Panc1 (cell line): Measurements from ENCODE around the gene GALNT9. TPM values are rescaled to one million over a fixed set of nuclear protein-coding genes. Genes with fewer than 3 reads are reported as not detected.

Source experiments
- ATAC-seq: fragments of 200-7000 bp; cut with Tn5 transposase; 2 replicates; pipeline ENCODE4 v1.9.1; 2020; ENCODE audit warnings: mild to moderate bottlenecking, moderate library complexity
- BruUV-seq: library from RNA; stranded (reverse); fragments of 400-500 nt; replicated peaks from 2 replicates; lab custom pipeline; 2021; lab: Mats Ljungman, UMichigan
- CTCF ChIA-PET: fragments of 300-600 bp; sonication (Branson Sonifier 250); formaldehyde crosslinking; loops from one replicate; lab custom pipeline; 2022; ENCODE audit warnings: antibody characterized with exemption; lab: Charles Lee
- POLR2A ChIA-PET: fragments of 300-600 bp; sonication (Branson Sonifier 250); formaldehyde crosslinking; loops from one replicate; lab custom pipeline; 2022; ENCODE audit warnings: antibody characterized with exemption; lab: Charles Lee
- DNase-seq: peaks from one replicate; pipeline ENCODE4 v3.0.0-alpha.2; 2010; ENCODE audit warnings: low read depth, low spot score
- H3K27ac ChIP-seq: 2 replicates; pipeline ENCODE4 v1.5.1; 2011; ENCODE audit warnings: mild to moderate bottlenecking, low read length, inconsistent platforms
- H3K27me3 ChIP-seq: fragments of 200-500 bp; sonication (Bioruptor generic); 2 replicates; pipeline ENCODE4 v1.6.0; 2014; ENCODE audit warnings: low read length, inconsistent platforms; ENCODE audit not compliant: control insufficient read depth, insufficient read depth
- H3K36me3 ChIP-seq: fragments of 200-500 bp; sonication (Bioruptor generic); 2 replicates; pipeline ENCODE4 v1.5.1; 2014; ENCODE audit warnings: inconsistent platforms, mild to moderate bottlenecking, low read length, moderate library complexity; ENCODE audit not compliant: control insufficient read depth, insufficient read depth
- H3K4me1 ChIP-seq: 2 replicates; pipeline ENCODE4 v1.5.1; 2011; ENCODE audit warnings: inconsistent platforms, mild to moderate bottlenecking, low read length, moderate library complexity; ENCODE audit not compliant: control insufficient read depth, insufficient read depth
- H3K4me3 ChIP-seq, 2 experiments: 2 replicates each; pipeline ENCODE4 v1.5.1; 2011 to 2012; ENCODE audit warnings: low read depth in 2 of 2, low read length in 2 of 2, mild to moderate bottlenecking in 2 of 2, inconsistent platforms in 1 of 2, moderate library complexity in 1 of 2
- H3K9me3 ChIP-seq: fragments of 200-500 bp; sonication (Bioruptor generic); 2 replicates; pipeline ENCODE4 v1.5.1; 2014; ENCODE audit warnings: low read depth, mild to moderate bottlenecking, inconsistent platforms, low read length, moderate library complexity; ENCODE audit not compliant: control insufficient read depth, insufficient read depth
- POLR2AphosphoS5 ChIP-seq: IDR thresholded peaks from 2 replicates; pipeline ENCODE4 v1.6.1; 2012; ENCODE audit warnings: mild to moderate bottlenecking, low read depth, low read length, moderate library complexity
- SIN3A ChIP-seq: IDR thresholded peaks from 2 replicates; pipeline ENCODE4 v1.6.1; 2012; ENCODE audit warnings: low read depth, mild to moderate bottlenecking, low read length, moderate library complexity, borderline replicate concordance; ENCODE audit not compliant: insufficient read depth
- TCF7L2 ChIP-seq: IDR thresholded peaks from 2 replicates; pipeline ENCODE4 v1.6.1; 2011; ENCODE audit warnings: mild to moderate bottlenecking, low read depth, low read length, inconsistent platforms
- in situ Hi-C: cut with HindIII; loops from 2 replicates; pipeline ENCODE4 v1.10.0; 2016; ENCODE audit warnings: low sequenced_read_pairs, low pct_unique_long_range_greater_than_20kb
- intact Hi-C: fragments of 100-400 bp; cut with micrococcal nuclease; formaldehyde crosslinking; loops from one replicate; pipeline ENCODE4 v1.10.0; 2022; ENCODE audit not compliant: unreplicated experiment
- total RNA-seq: library from RNA; stranded (reverse); gene quantifications from one replicate; pipeline ENCODE4 v1.2.1, GENCODE V29; 2021; ENCODE audit not compliant: unreplicated experiment
- TF ChIP-seq, protein P1 (sequence below): fragments of 450-650 bp; IDR thresholded peaks from 2 replicates; pipeline ENCODE4 v1.5.1; 2017; ENCODE audit warnings: mild to moderate bottlenecking
- TF ChIP-seq, protein P2 (sequence below), 2 experiments: IDR thresholded peaks; 2 replicates each; pipeline ENCODE4 v1.6.1; 2011 to 2012; ENCODE audit warnings: low read depth in 2 of 2, control low read depth in 1 of 2, low read length in 1 of 2, mild to moderate bottlenecking in 1 of 2, moderate library complexity in 1 of 2; ENCODE audit not compliant: insufficient read depth in 1 of 2

GALNT9 gene
- total RNA-seq, 1 experiment from 2014 or later: 0.33 TPM

DNA sequence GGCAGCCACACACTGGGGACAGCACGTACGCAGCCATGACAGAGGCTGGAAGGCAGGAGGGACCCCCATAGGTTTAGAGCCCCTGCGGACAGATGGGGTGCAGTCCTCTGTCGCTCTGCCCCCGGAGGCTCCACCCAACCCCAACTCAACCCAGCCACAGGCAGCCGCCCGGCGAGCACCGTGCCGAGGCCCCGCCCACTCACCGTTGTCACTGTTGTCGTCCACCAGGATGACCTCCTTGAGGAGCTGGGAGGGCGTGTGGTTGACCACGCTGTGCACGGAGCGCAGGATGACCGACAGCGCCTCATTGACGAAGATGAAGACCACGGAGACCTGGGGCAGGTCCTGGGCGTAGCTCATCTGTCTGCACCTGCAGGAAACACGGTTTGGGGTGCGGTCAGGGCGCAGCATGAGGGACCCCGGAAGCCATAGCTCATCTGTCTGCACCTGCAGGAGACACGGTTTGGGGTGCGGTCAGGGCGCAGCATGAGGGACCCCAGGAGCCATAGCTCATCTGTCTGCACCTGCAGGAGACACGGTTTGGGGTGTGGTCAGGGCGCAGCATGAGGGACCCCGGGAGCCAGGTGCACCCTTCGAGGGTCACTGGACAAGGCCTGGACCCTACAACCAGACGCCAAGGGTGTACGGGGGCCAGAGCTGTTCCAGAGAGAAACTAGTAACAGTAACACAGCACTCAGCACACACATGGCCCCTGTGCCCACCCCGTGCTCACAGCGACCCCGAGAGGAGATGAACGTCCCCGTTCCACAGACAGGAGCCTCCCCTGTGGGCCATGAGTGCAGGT, 66.9 kb downstream of the GALNT9 start:
- CTCF ChIA-PET: interaction anchor here (0.7 kb wide), 1 partner anchor 52 kb away, joined by 3 read pairs; no protein-coding TSS in a partner anchor
- intact Hi-C loops: no loop called here
- in situ Hi-C loops: no loop called here

DNA sequence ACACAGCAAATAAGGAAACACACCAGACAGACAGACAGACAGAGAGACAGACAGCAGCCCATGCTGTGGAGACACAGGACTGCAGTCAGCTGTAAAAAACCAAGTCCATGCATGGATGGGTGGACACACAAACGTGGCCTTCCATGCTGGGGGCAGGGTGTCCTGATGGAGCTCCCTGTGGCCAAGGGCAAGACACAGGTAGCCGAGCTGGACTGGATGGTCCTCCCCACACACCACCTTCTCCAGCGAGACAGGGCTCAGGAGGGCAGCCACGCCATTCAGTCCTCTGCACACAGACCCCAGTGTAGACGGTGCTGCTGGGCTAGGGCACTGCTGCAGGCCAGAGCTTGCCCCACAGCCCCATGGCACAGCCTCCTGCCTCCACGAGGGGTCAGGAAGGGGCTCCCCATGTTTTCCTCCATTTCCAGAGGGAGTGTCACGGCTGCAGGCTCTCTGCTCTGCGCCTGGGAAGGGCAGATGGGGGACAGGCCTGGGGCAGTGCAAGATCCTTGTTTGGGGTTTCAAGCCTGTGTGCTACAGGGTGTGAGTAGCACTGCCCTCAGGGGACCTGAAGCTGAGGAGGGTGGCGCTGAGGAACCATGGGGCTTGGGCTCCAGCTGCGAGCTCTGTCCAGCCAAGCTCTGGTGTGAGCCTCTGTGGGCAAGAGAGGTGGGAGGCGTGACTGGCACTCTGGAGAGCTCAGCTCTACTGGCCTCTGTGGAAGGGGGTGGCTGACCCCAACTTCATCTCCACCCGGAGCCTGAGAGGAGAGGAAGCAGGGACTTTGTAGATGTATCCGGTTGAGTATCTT, 67.9 kb downstream of the GALNT9 start:
- in situ Hi-C loops: no loop called here
- ATAC-seq: no peak
- BruUV-seq: no TSS peak
- Histone ChIP-seq H3K36me3 (no peaks in the 10 kb centered on the region), H3K27ac (no peak overlapping the region), H3K9me3 (no peaks in the 10 kb centered on the region), H3K27me3 (no peaks in the 10 kb centered on the region; the same call in 1 of the 2 replicates), H3K4me1 (no peaks in the 10 kb centered on the region), H3K4me3 (no peak overlapping the region)
- intact Hi-C loops: no loop called here
- DNase-seq: no peak
- no peak for TF ChIP-seq SIN3A
- no peak for TF ChIP-seq TCF7L2
- TF ChIP-seq POLR2AphosphoS5: no peak
- TF ChIP-seq, protein P1, sequence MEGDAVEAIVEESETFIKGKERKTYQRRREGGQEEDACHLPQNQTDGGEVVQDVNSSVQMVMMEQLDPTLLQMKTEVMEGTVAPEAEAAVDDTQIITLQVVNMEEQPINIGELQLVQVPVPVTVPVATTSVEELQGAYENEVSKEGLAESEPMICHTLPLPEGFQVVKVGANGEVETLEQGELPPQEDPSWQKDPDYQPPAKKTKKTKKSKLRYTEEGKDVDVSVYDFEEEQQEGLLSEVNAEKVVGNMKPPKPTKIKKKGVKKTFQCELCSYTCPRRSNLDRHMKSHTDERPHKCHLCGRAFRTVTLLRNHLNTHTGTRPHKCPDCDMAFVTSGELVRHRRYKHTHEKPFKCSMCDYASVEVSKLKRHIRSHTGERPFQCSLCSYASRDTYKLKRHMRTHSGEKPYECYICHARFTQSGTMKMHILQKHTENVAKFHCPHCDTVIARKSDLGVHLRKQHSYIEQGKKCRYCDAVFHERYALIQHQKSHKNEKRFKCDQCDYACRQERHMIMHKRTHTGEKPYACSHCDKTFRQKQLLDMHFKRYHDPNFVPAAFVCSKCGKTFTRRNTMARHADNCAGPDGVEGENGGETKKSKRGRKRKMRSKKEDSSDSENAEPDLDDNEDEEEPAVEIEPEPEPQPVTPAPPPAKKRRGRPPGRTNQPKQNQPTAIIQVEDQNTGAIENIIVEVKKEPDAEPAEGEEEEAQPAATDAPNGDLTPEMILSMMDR: no peak
- TF ChIP-seq, protein P2, sequence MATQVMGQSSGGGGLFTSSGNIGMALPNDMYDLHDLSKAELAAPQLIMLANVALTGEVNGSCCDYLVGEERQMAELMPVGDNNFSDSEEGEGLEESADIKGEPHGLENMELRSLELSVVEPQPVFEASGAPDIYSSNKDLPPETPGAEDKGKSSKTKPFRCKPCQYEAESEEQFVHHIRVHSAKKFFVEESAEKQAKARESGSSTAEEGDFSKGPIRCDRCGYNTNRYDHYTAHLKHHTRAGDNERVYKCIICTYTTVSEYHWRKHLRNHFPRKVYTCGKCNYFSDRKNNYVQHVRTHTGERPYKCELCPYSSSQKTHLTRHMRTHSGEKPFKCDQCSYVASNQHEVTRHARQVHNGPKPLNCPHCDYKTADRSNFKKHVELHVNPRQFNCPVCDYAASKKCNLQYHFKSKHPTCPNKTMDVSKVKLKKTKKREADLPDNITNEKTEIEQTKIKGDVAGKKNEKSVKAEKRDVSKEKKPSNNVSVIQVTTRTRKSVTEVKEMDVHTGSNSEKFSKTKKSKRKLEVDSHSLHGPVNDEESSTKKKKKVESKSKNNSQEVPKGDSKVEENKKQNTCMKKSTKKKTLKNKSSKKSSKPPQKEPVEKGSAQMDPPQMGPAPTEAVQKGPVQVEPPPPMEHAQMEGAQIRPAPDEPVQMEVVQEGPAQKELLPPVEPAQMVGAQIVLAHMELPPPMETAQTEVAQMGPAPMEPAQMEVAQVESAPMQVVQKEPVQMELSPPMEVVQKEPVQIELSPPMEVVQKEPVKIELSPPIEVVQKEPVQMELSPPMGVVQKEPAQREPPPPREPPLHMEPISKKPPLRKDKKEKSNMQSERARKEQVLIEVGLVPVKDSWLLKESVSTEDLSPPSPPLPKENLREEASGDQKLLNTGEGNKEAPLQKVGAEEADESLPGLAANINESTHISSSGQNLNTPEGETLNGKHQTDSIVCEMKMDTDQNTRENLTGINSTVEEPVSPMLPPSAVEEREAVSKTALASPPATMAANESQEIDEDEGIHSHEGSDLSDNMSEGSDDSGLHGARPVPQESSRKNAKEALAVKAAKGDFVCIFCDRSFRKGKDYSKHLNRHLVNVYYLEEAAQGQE (IDR thresholded peaks at IDR 0.05; ENCODE audit: insufficient read depth in 1 of 2, low read depth in 2 of 2, low read length in 1 of 2): no peak
- ChIA-PET POLR2A (no interaction called here), CTCF (no interaction called here)

More for the DNA sequence above, 66.9 kb downstream of the GALNT9 start:
- no peak for TF ChIP-seq TCF7L2
- no peak for TF ChIP-seq POLR2AphosphoS5
- TF ChIP-seq, protein P2 (IDR thresholded peaks at IDR 0.05; ENCODE audit: insufficient read depth in 1 of 2, low read depth in 2 of 2, low read length in 1 of 2): no peak
- TF ChIP-seq, protein P1: no peak
- TF ChIP-seq SIN3A: no peak
- Histone ChIP-seq H3K27ac (no peak overlapping the region), H3K4me3 (no peak overlapping the region), H3K4me1 (no peaks in the 10 kb centered on the region), H3K27me3 (no peaks in the 10 kb centered on the region; the same call in 1 of the 2 replicates), H3K36me3 (no peaks in the 10 kb centered on the region), H3K9me3 (no peaks in the 10 kb centered on the region)
- no peak for DNase-seq
- POLR2A ChIA-PET: no interaction called here
- no peak; the same call in 1 of the 2 replicates for ATAC-seq
- no TSS peak for BruUV-seq
